Liver (tissue), 3 donors: ENCODE results near the gene FBXW2.

Experiments
- ATF3 ChIP-seq: IDR thresholded peaks from 2 replicates; pipeline ENCODE4 v1.6.1; 2016; ENCODE audit warnings: antibody characterized with exemption
- CTCF ChIP-seq: fragments of 150-350 bp; IDR thresholded peaks from 2 replicates; pipeline ENCODE4 v1.5.1; 2017; ENCODE audit warnings: improper control_type of control experiment, low read depth, low read length; ENCODE audit not compliant: missing input control
- FOXA1 ChIP-seq: IDR thresholded peaks from 2 replicates; pipeline ENCODE4 v1.6.1; 2016; ENCODE audit warnings: antibody characterized with exemption
- MAX ChIP-seq: IDR thresholded peaks from 2 replicates; pipeline ENCODE4 v1.6.1; 2016; ENCODE audit warnings: antibody characterized with exemption
- REST ChIP-seq: IDR thresholded peaks from 2 replicates; pipeline ENCODE4 v1.6.1; 2016; ENCODE audit warnings: antibody characterized with exemption, mild to moderate bottlenecking
- YY1 ChIP-seq: IDR thresholded peaks from 2 replicates; pipeline ENCODE4 v1.6.1; 2016; ENCODE audit warnings: antibody characterized with exemption, mild to moderate bottlenecking
- donor health status: healthy.
- donor health status: healthy.

- TF ChIP-seq FOXA1 (no peak), CTCF (no peak), ATF3 (no peak), YY1 (no peak), MAX (no peak), REST (no peak)
Observed at GRCh38 chr9:120736881-120737280, 56.3 kb downstream of the FBXW2 start.
